ENCODE data around the gene AK8.

DNA sequence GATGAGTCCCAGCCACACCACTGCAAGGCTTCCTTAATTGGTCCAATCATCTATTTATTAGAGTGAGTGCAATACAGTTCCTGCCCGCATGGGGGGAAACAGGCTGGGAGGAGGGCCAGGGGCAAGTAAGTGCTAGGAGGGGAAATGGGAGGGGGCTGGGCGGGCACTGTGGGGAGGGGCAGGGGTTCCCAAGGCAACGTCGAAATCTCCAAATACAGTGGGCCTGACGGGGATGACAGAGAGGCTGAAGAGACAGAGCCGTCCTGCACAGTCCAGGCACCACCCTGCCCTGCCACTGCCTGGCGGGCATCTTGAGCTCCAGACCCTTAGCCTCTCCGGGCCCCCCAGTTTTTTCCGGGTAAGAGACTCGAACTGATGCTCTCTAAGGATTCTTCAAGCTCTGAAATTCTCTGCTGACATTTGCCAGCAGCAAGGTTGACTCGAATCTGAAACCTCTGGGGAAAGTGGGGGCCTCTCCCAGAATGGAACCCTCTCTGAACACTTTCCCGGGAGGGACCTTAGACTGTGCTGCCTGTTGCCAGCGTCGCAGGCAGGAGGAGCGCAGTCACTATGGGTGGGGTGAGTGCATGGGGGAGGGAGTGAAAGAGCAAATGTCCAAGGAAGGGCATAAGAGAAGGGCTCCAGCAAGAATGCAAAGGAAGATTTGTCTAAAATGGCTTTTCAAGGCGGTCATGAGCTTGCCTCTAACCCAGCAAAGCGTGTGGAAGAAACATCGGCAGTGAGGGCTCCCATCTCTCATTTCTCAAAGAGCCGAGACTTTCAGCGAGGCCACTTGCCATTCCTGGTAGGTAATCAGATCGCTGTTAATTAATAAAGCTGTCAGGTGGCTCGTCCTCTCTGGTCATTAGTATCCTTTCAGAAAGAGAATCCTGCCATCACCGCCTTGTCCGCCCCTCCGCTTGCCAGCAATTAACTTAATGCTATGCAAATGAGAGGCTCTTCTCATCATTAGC lies 108.9 kb downstream of the AK8 start:
- TF ChIP-seq, protein P1, sequence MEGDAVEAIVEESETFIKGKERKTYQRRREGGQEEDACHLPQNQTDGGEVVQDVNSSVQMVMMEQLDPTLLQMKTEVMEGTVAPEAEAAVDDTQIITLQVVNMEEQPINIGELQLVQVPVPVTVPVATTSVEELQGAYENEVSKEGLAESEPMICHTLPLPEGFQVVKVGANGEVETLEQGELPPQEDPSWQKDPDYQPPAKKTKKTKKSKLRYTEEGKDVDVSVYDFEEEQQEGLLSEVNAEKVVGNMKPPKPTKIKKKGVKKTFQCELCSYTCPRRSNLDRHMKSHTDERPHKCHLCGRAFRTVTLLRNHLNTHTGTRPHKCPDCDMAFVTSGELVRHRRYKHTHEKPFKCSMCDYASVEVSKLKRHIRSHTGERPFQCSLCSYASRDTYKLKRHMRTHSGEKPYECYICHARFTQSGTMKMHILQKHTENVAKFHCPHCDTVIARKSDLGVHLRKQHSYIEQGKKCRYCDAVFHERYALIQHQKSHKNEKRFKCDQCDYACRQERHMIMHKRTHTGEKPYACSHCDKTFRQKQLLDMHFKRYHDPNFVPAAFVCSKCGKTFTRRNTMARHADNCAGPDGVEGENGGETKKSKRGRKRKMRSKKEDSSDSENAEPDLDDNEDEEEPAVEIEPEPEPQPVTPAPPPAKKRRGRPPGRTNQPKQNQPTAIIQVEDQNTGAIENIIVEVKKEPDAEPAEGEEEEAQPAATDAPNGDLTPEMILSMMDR (IDR thresholded peaks at IDR 0.05; ENCODE audit: low read depth, low read length): peak; percentile 42
- TF ChIP-seq EZH2phosphoT487 (IDR thresholded peaks at IDR 0.05; ENCODE audit: low read depth): no peak

Measured in OCI-LY3 (cell line).